Uterus (tissue), 4 donors: ENCODE data around the gene VAT1L. TPM values are rescaled to one million over a fixed set of nuclear protein-coding genes. Genes with fewer than 3 reads are reported as not detected.

Experiments
- DNase-seq, 2 donors: peaks; one replicate each; pipeline ENCODE4 v3.0.0-alpha.2; 2019 to 2020
- H3K27ac ChIP-seq, 2 donors: fragments of 200-600 bp; sonication (generic); 1 replicate in 1 of 2; 2 replicates in 1 of 2; pipeline ENCODE4 v1.5.1; 2016 to 2018
- H3K27me3 ChIP-seq, 2 donors: fragments of 200-600 bp; sonication (generic); one replicate each; pipeline ENCODE4 v1.5.1; 2018 to 2019; ENCODE audit warnings: control low read depth in 1 of 2
- H3K36me3 ChIP-seq, 2 donors: fragments of 200-600 bp; sonication (generic); one replicate each; pipeline ENCODE4 v1.5.1; 2019; ENCODE audit warnings: control low read depth in 1 of 2
- H3K4me1 ChIP-seq, 2 donors: fragments of 200-600 bp; sonication (generic); one replicate each; pipeline ENCODE4 v1.5.1; 2018 to 2019; ENCODE audit warnings: control low read depth in 1 of 2
- H3K4me3 ChIP-seq, 2 donors: fragments of 200-600 bp; sonication (generic); 1 replicate in 1 of 2; 2 replicates in 1 of 2; pipeline ENCODE4 v1.5.1; 2018 to 2019; ENCODE audit warnings: mild to moderate bottlenecking in 1 of 2
- H3K9me3 ChIP-seq, 2 donors: fragments of 200-600 bp; sonication (generic); one replicate each; pipeline ENCODE4 v1.5.1; 2019; ENCODE audit warnings: control low read depth in 1 of 2
- CTCF ChIP-seq, 4 experiments: fragments of 200-600 bp in 2 of 4; fragments of 450-650 bp in 2 of 4; sonication (generic) in 2 of 4; IDR thresholded peaks; one replicate each; pipeline ENCODE4 v1.5.1; 2016 to 2019; ENCODE audit warnings: antibody characterized with exemption in 4 of 4, mild to moderate bottlenecking in 2 of 4, moderate library complexity in 1 of 4
- POLR2A ChIP-seq, 2 donors: fragments of 450-650 bp; IDR thresholded peaks; one replicate each; pipeline ENCODE4 v1.6.1; 2016; ENCODE audit warnings: antibody characterized with exemption in 2 of 2, mild to moderate bottlenecking in 1 of 2, moderate library complexity in 1 of 2
- intact Hi-C: fragments of 100-400 bp; cut with DNase I; formaldehyde crosslinking; loops from one replicate; pipeline ENCODE4 v1.15.1; 2023; ENCODE audit warnings: low total_unique reads
- total RNA-seq, 4 donors: library from RNA; depleted of rRNA in 3 of 4; stranded (reverse); fragments of >200 nt in 3 of 4; gene quantifications; one replicate each; pipeline versions ENCODE4 v1.1.0 to v1.2.4, GENCODE V29; 2014 to 2023
- donor health status: DM: yes; HTN: yes; CAD: no.

VAT1L gene
- total RNA-seq, 4 donors from 2014 or later = 0.29 to 3.8 (median 1.7) TPM

- TF ChIP-seq CTCF (IDR thresholded peaks at IDR 0.05) (no peak), POLR2A (IDR thresholded peaks at IDR 0.05) (no peak)
- Histone ChIP-seq H3K36me3 (no peaks in the 10 kb centered on the region), H3K9me3 (no peaks in the 10 kb centered on the region), H3K27me3 (no peaks in the 10 kb centered on the region), H3K4me3 (no peak overlapping the region), H3K27ac (no peak overlapping the region), H3K4me1 (no peaks in the 10 kb centered on the region)
- intact Hi-C loops = no loop called here
- DNase-seq = no peak
Observed at GRCh38 chr16:78024159-78024558, 235.8 kb downstream of the VAT1L start.

GRCh38 chr16:78025631-78026030 lies 237.3 kb downstream of the VAT1L start:
- no peak overlapping the region for H3K27ac ChIP-seq
- no peak overlapping the region for H3K4me3 ChIP-seq
- no peak for DNase-seq
- no peaks in the 10 kb centered on the region for H3K4me1 ChIP-seq
- H3K36me3 ChIP-seq = no peaks in the 10 kb centered on the region
- H3K27me3 ChIP-seq = no peaks in the 10 kb centered on the region
- H3K9me3 ChIP-seq = no peaks in the 10 kb centered on the region
- intact Hi-C loops = no loop called here
- TF ChIP-seq CTCF (IDR thresholded peaks at IDR 0.05) (no peak), POLR2A (IDR thresholded peaks at IDR 0.05) (no peak)

GRCh38 chr16:78028018-78028417 lies 239.7 kb downstream of the VAT1L start:
- intact Hi-C loops = no loop called here
- Histone ChIP-seq H3K36me3 (no peaks in the 10 kb centered on the region), H3K9me3 (no peaks in the 10 kb centered on the region), H3K4me1 (no peaks in the 10 kb centered on the region), H3K27me3 (no peaks in the 10 kb centered on the region), H3K27ac (no peak overlapping the region), H3K4me3 (no peak overlapping the region)
- TF ChIP-seq CTCF (IDR thresholded peaks at IDR 0.05) (no peak), POLR2A (IDR thresholded peaks at IDR 0.05) (no peak)
- DNase-seq = no peak

Other genes with a start within 250 kb of the VAT1L start
- gene NUDT7, start 66.0 kb upstream of the VAT1L start, total RNA-seq = 10 to 100 TPM in 1 of 4 donors, 1 to 10 TPM in 3; 3.3 to 11.2 (median 5.8) TPM
- gene CLEC3A, start 234.0 kb downstream of the VAT1L start, total RNA-seq = not detected